22Rv1 (cell line): ENCODE measurements around the gene NPAS2.

Experiments used
- ZFX ChIP-seq: fragments of 450-650 bp; IDR thresholded peaks from 2 replicates; pipeline ENCODE4 v1.6.1; 2017; ENCODE audit warnings: antibody characterized with exemption, borderline replicate concordance
- TF ChIP-seq, protein P1 (sequence below): fragments of 450-650 bp; IDR thresholded peaks from 2 replicates; pipeline ENCODE4 v1.5.1; 2017; ENCODE audit warnings: mild to moderate bottlenecking

- TF ChIP-seq, protein P1, sequence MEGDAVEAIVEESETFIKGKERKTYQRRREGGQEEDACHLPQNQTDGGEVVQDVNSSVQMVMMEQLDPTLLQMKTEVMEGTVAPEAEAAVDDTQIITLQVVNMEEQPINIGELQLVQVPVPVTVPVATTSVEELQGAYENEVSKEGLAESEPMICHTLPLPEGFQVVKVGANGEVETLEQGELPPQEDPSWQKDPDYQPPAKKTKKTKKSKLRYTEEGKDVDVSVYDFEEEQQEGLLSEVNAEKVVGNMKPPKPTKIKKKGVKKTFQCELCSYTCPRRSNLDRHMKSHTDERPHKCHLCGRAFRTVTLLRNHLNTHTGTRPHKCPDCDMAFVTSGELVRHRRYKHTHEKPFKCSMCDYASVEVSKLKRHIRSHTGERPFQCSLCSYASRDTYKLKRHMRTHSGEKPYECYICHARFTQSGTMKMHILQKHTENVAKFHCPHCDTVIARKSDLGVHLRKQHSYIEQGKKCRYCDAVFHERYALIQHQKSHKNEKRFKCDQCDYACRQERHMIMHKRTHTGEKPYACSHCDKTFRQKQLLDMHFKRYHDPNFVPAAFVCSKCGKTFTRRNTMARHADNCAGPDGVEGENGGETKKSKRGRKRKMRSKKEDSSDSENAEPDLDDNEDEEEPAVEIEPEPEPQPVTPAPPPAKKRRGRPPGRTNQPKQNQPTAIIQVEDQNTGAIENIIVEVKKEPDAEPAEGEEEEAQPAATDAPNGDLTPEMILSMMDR = no peak
- TF ChIP-seq ZFX = no peak
Observed at GRCh38 chr2:100782380-100782878, 37.5 kb upstream of the NPAS2 start.
